Activated gamma-delta T cell treated with Interleukin-2 at 50 U/mL for 16 hours (primary cell): Measurements from ENCODE around the gene P2RY14.
"Not testable (repeated sequence)": the region's sequence is repeated elsewhere in the genome, so short reads cannot be mapped to it uniquely, and the experiment has no call there.

Experiments used
- DNase-seq: peaks from one replicate; pipeline ENCODE4 v3.0.0-alpha.2; 2020

P2RY14 gene

GRCh38 chr3:151248772-151249337 is 29.5 kb downstream of the P2RY14 start:
- no peak for DNase-seq

- not testable (repeated sequence) for DNase-seq
Measured at GRCh38 chr3:151242006-151242405, 36.3 kb downstream of the P2RY14 start.

GRCh38 chr3:151236736-151237135 is 41.6 kb downstream of the P2RY14 start:
- DNase-seq = no peak

- DNase-seq = no peak
Measured at GRCh38 chr3:151236316-151236715, 42.0 kb downstream of the P2RY14 start.

GRCh38 chr3:151234825-151235224 is 43.5 kb downstream of the P2RY14 start:
- no peak for DNase-seq

- DNase-seq = no peak
Measured at GRCh38 chr3:151232991-151233390, 45.4 kb downstream of the P2RY14 start.

- not testable (repeated sequence) for DNase-seq
Measured at GRCh38 chr3:151232403-151232802, 45.9 kb downstream of the P2RY14 start.

- DNase-seq = no peak
Measured at GRCh38 chr3:151230646-151231045, 47.7 kb downstream of the P2RY14 start.

- DNase-seq = no peak
Measured at GRCh38 chr3:151228666-151229040, 49.7 kb downstream of the P2RY14 start.

GRCh38 chr3:151227807-151228665 is 50.3 kb downstream of the P2RY14 start:
- DNase-seq = peak; percentile 82

- no peak for DNase-seq
Measured at GRCh38 chr3:151227266-151227806, 51.0 kb downstream of the P2RY14 start.

GRCh38 chr3:151226825-151227224 is 51.5 kb downstream of the P2RY14 start:
- no peak for DNase-seq

- no peak for DNase-seq
Measured at GRCh38 chr3:151226088-151226563, 52.2 kb downstream of the P2RY14 start.

GRCh38 chr3:151225040-151225975 is 53.0 kb downstream of the P2RY14 start:
- no peak for DNase-seq

GRCh38 chr3:151224268-151224866 is 54.0 kb downstream of the P2RY14 start:
- DNase-seq = no peak

- no peak for DNase-seq
Measured at GRCh38 chr3:151219056-151219455, 59.3 kb downstream of the P2RY14 start.

GRCh38 chr3:151218136-151218535 is 60.2 kb downstream of the P2RY14 start:
- no peak for DNase-seq

- no peak for DNase-seq
Measured at GRCh38 chr3:151216641-151217607, 61.4 kb downstream of the P2RY14 start.

GRCh38 chr3:151214459-151214858 is 63.9 kb downstream of the P2RY14 start:
- DNase-seq = no peak

GRCh38 chr3:151213881-151214280 is 64.5 kb downstream of the P2RY14 start:
- DNase-seq = no peak

- no peak for DNase-seq
Measured at GRCh38 chr3:151213151-151213550, 65.2 kb downstream of the P2RY14 start.
